AG04449 (cell line): ENCODE measurements around the gene BCAS3.

Experiments used
- CTCF ChIA-PET: fragments of 350-600 bp; formaldehyde crosslinking; extraction: SDS; loops from one replicate; lab custom pipeline; 2021; ENCODE audit warnings: antibody characterized with exemption; lab: Yijun Ruan, JAX
- POLR2A ChIA-PET: fragments of 400-600, 350-600 bp; formaldehyde crosslinking; extraction: SDS; loops from one replicate; lab custom pipeline; 2020; ENCODE audit warnings: antibody characterized with exemption, inconsistent platforms; lab: Yijun Ruan, JAX
- DNase-seq: peaks from one replicate; pipeline ENCODE4 v3.0.0-alpha.2; 2010; ENCODE audit warnings: low read depth, low spot score
- H3K4me3 ChIP-seq: 2 replicates; pipeline ENCODE4 v1.5.1; 2011; ENCODE audit warnings: low read depth, mild to moderate bottlenecking, control low read depth, low read length
- CTCF ChIP-seq: IDR thresholded peaks from one replicate; pipeline ENCODE4 v1.5.1; 2011; ENCODE audit warnings: mild to moderate bottlenecking, moderate library complexity, low read length, control low read depth, inconsistent platforms; ENCODE audit not compliant: insufficient read depth; ENCODE audit errors: missing control alignments

Gene BCAS3

GRCh38 chr17:61230972-61231820, 553.5 kb downstream of the BCAS3 start:
- DNase-seq, result no peak
- H3K4me3 ChIP-seq, result no peak overlapping the region
- no peak for TF ChIP-seq CTCF
- CTCF ChIA-PET, result no interaction called here
- POLR2A ChIA-PET, result no interaction called here

GRCh38 chr17:61232871-61233270, 555.2 kb downstream of the BCAS3 start:
- ChIA-PET POLR2A (no interaction called here), CTCF (interaction anchor here (0.9 kb wide), 1 partner anchor 231 kb away, joined by 3 read pairs; no protein-coding TSS in a partner anchor)
- TF ChIP-seq CTCF, result no peak
- DNase-seq, result no peak
- no peak overlapping the region for H3K4me3 ChIP-seq

- no peak for TF ChIP-seq CTCF
- ChIA-PET CTCF (no interaction called here), POLR2A (no interaction called here)
- no peak for DNase-seq
- no peak overlapping the region for H3K4me3 ChIP-seq
Measured at GRCh38 chr17:61233991-61234750, 556.5 kb downstream of the BCAS3 start.

- no peak for TF ChIP-seq CTCF
- POLR2A ChIA-PET, result interaction anchor here (0.7 kb wide), 1 partner anchor 223 kb away, joined by 3 read pairs; no protein-coding TSS in a partner anchor
- no peak overlapping the region for H3K4me3 ChIP-seq
- no peak for DNase-seq
- CTCF ChIA-PET, result interaction anchor here (0.7 kb wide), 1 partner anchor 162 kb away, joined by 3 read pairs; no protein-coding TSS in a partner anchor
Measured at GRCh38 chr17:61235001-61235826, 557.6 kb downstream of the BCAS3 start.

GRCh38 chr17:61235827-61236197, 558.2 kb downstream of the BCAS3 start:
- CTCF ChIA-PET, result interaction anchor here (0.7 kb wide), 1 partner anchor 163 kb away, joined by 3 read pairs; no protein-coding TSS in a partner anchor
- no peak for TF ChIP-seq CTCF
- no peak overlapping the region for H3K4me3 ChIP-seq
- POLR2A ChIA-PET, result interaction anchor here (0.7 kb wide), 1 partner anchor 223 kb away, joined by 3 read pairs; no protein-coding TSS in a partner anchor
- DNase-seq, result peak; percentile 33
